SK-N-SH (cell line): ENCODE measurements around the gene MACROD2. TPM values are rescaled to one million over a fixed set of nuclear protein-coding genes. Genes with fewer than 3 reads are reported as not detected.
"Not testable (repeated sequence)": the region's sequence is repeated elsewhere in the genome, so short reads cannot be mapped to it uniquely, and the experiment has no call there.

ENCODE experiments used
- CTCF ChIA-PET: fragments of 300-600, 350-600 bp; formaldehyde crosslinking; extraction: SDS; loops from one replicate; lab custom pipeline; 2021; lab: Yijun Ruan, JAX
- POLR2A ChIA-PET: fragments of 350-600 bp; sonication (Branson Sonifier 250); formaldehyde crosslinking; extraction: SDS; loops from one replicate; lab custom pipeline; 2020; ENCODE audit warnings: antibody characterized with exemption, inconsistent platforms; lab: Yijun Ruan, JAX
- DNase-seq: peaks from one replicate; pipeline ENCODE4 v3.0.0; 2012
- H2AFZ ChIP-seq: fragments of 200-600 bp; sonication (generic); 2 replicates; pipeline ENCODE4 v1.8.1; 2016; ENCODE audit warnings: antibody characterized with exemption, mild to moderate bottlenecking, low read depth
- H3F3A ChIP-seq: fragments of 200-600 bp; sonication (generic); replicated peaks from 2 replicates; pipeline ENCODE3; 2016; ENCODE audit warnings: antibody characterized with exemption, mild to moderate bottlenecking; ENCODE audit not compliant: insufficient read depth
- H3K27ac ChIP-seq, 2 experiments: fragments of 200-500 bp in 1 of 2; fragments of 200-600 bp in 1 of 2; sonication (Bioruptor generic) in 1 of 2; sonication (generic), shearing (Covaris generic) in 1 of 2; 2 replicates each; pipeline versions ENCODE4 v1.5.1 to v1.6.1; 2014 to 2016; ENCODE audit warnings: low read depth in 2 of 2, inconsistent platforms in 1 of 2, low read length in 1 of 2, mild to moderate bottlenecking in 1 of 2, mixed read lengths in 1 of 2
- H3K27me3 ChIP-seq: fragments of 200-600 bp; sonication (generic), shearing (Covaris generic); 2 replicates; pipeline ENCODE4 v1.6.1; 2016; ENCODE audit warnings: mixed run types; ENCODE audit not compliant: insufficient read depth
- H3K36me3 ChIP-seq, 2 experiments: fragments of 200-500 bp in 1 of 2; fragments of 200-600 bp in 1 of 2; sonication (Bioruptor generic) in 1 of 2; sonication (generic) in 1 of 2; replicated peaks in 1 of 2; 2 replicates each; pipeline versions ENCODE3 to v1.5.1; 2014 to 2016; ENCODE audit warnings: low read length in 1 of 2, mild to moderate bottlenecking in 1 of 2; ENCODE audit not compliant: insufficient read depth in 2 of 2, control insufficient read depth in 1 of 2
- H3K4me1 ChIP-seq, 2 experiments: fragments of 200-500 bp in 1 of 2; fragments of 200-600 bp in 1 of 2; sonication (Bioruptor generic) in 1 of 2; sonication (generic), shearing (Covaris generic) in 1 of 2; 2 replicates each; pipeline versions ENCODE4 v1.5.1 to v1.6.1; 2014 to 2016; ENCODE audit warnings: low read depth in 1 of 2, low read length in 1 of 2, mixed run types in 1 of 2; ENCODE audit not compliant: insufficient read depth in 2 of 2, control insufficient read depth in 1 of 2
- H3K4me2 ChIP-seq: fragments of 200-600 bp; sonication (generic), shearing (Covaris generic); 2 replicates; pipeline ENCODE4 v1.6.1; 2017; ENCODE audit warnings: mixed run types
- H3K4me3 ChIP-seq, 2 experiments: fragments of 200-500 bp in 1 of 2; fragments of 200-600 bp in 1 of 2; sonication (Bioruptor generic) in 1 of 2; sonication (generic), shearing (Covaris generic) in 1 of 2; 2 replicates each; pipeline versions ENCODE4 v1.5.1 to v1.8.1; 2014 to 2016; ENCODE audit warnings: low read depth in 2 of 2, inconsistent platforms in 1 of 2, low read length in 1 of 2, mild to moderate bottlenecking in 1 of 2, mixed read lengths in 1 of 2, moderate library complexity in 1 of 2
- H3K79me2 ChIP-seq: fragments of 200-600 bp; sonication (generic); 2 replicates; pipeline ENCODE4 v1.8.1; 2017; ENCODE audit warnings: mild to moderate bottlenecking; ENCODE audit not compliant: insufficient read depth
- H3K9ac ChIP-seq: fragments of 200-600 bp; sonication (generic); 2 replicates; pipeline ENCODE4 v1.6.1; 2017; ENCODE audit warnings: mixed run types
- H3K9me2 ChIP-seq: fragments of 200-600 bp; sonication (generic); 2 replicates; pipeline ENCODE4 v1.6.1; 2017; ENCODE audit warnings: mixed run types
- H3K9me3 ChIP-seq: fragments of 200-600 bp; sonication (generic); 2 replicates; pipeline ENCODE4 v1.6.1; 2017; ENCODE audit warnings: mixed run types, mild to moderate bottlenecking, moderate library complexity
- H4K20me1 ChIP-seq: fragments of 200-600 bp; sonication (generic); 2 replicates; pipeline ENCODE4 v1.6.1; 2017; ENCODE audit warnings: mild to moderate bottlenecking, mixed run types; ENCODE audit not compliant: insufficient read depth
- CHD2 ChIP-seq: fragments of 150-350 bp; IDR thresholded peaks from 2 replicates; pipeline ENCODE4 v1.6.1; 2018; ENCODE audit warnings: low read length; ENCODE audit not compliant: partially characterized antibody
- ELF1 ChIP-seq: IDR thresholded peaks from 2 replicates; pipeline ENCODE4 v1.4.0; 2012
- EZH2phosphoT487 ChIP-seq: fragments of 200-600 bp; sonication (generic); IDR thresholded peaks from 2 replicates; pipeline ENCODE4 v1.6.1; 2017; ENCODE audit warnings: low read depth, mixed run types, mild to moderate bottlenecking, antibody characterized with exemption, moderate library complexity, borderline replicate concordance
- FOXJ3 ChIP-seq: sonication (generic); formaldehyde crosslinking; IDR thresholded peaks from 2 replicates; pipeline ENCODE4 v1.5.1; 2020; ENCODE audit warnings: mild to moderate bottlenecking, missing genetic modification reagents
- GABPA ChIP-seq: IDR thresholded peaks from 2 replicates; pipeline ENCODE4 v1.4.0; 2012; ENCODE audit warnings: low read depth, mild to moderate bottlenecking
- GATA2 ChIP-seq: sonication (generic); formaldehyde crosslinking; IDR thresholded peaks from 2 replicates; pipeline ENCODE4 v1.5.0; 2020; ENCODE audit warnings: mild to moderate bottlenecking, missing genetic modification reagents
- MXI1 ChIP-seq: IDR thresholded peaks from 2 replicates; pipeline ENCODE4 v1.6.1; 2012; ENCODE audit warnings: mild to moderate bottlenecking, low read depth, low read length, improper control_type of control experiment
- RCOR1 ChIP-seq: fragments of 150-350 bp; IDR thresholded peaks from 2 replicates; pipeline ENCODE4 v1.6.1; 2017; ENCODE audit warnings: antibody characterized with exemption, low read length
- RFX5 ChIP-seq: IDR thresholded peaks from 2 replicates; pipeline ENCODE4 v1.6.1; 2012; ENCODE audit warnings: mild to moderate bottlenecking, improper control_type of control experiment, low read length
- RXRA ChIP-seq: IDR thresholded peaks from 2 replicates; pipeline ENCODE4 v1.4.0; 2012; ENCODE audit warnings: low read depth, mild to moderate bottlenecking, borderline replicate concordance
- SIN3A ChIP-seq: IDR thresholded peaks from 2 replicates; pipeline ENCODE4 v1.6.1; 2012; ENCODE audit warnings: low read depth, mild to moderate bottlenecking, low read length, moderate library complexity, borderline replicate concordance
- YY1 ChIP-seq: IDR thresholded peaks from 2 replicates; pipeline ENCODE4 v1.4.0; 2012; ENCODE audit warnings: low read depth, mild to moderate bottlenecking
- WGBS: methylation state at CpG from one replicate; pipeline ENCODE4 v1.1.6; 2017; ENCODE audit warnings: low lambda C conversion rate; 5-methylcytosine and 5-hydroxymethylcytosine counted together
- polyA plus RNA-seq, 3 experiments: library from polyadenylated mRNA; depleted of rRNA; stranded (reverse); fragments of >200 nt; gene quantifications; 2 replicates each; pipeline ENCODE4 v1.2.3, GENCODE V29; 2012
- TF ChIP-seq, protein P1 (sequence below): fragments of 150-350 bp; IDR thresholded peaks from 2 replicates; pipeline ENCODE4 v1.6.1; 2017; ENCODE audit warnings: antibody characterized with exemption, low read length, low read depth, borderline replicate concordance
- TF ChIP-seq, protein P2 (sequence below): IDR thresholded peaks from 2 replicates; pipeline ENCODE4 v1.4.0; 2012; ENCODE audit warnings: low read depth
- TF ChIP-seq, protein P3 (sequence below): IDR thresholded peaks from 2 replicates; pipeline ENCODE4; 2012

Gene MACROD2
- polyA plus RNA-seq, 1 of the 3 experiments (the other 2 are of a cell fraction): 0.33 TPM

DNA sequence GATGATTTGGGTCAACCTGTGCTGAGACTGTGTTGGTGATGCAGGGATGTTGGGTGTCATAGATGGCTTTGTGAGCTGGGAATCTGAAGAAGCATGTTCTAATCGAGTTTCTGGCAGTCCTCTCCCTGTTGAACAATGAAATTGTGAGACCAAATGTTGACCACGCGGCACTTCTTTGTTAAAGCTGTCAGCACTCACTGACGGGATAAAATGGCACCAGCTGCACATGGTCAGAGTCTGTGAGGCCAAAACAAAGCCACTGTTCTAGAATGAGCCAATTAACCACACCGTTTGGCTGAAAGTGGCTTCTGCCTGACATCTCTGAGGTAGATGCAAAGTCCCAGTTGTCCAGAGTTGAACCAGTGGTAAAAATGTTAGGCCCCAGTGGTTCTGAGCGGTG lies 2015.7 kb downstream of the MACROD2 start:
- H4K20me1 ChIP-seq: no peaks in the 10 kb centered on the region
- no peaks in the 10 kb centered on the region for H3K36me3 ChIP-seq
- no peaks in the 10 kb centered on the region for H3K79me2 ChIP-seq
- H3K9ac ChIP-seq: no peak overlapping the region
- WGBS: 37% methylated on average over 6 of the region's 6 CpGs
- no peak overlapping the region for H3K4me3 ChIP-seq
- no peak for DNase-seq
- CTCF ChIA-PET: no interaction called here
- H3K27me3 ChIP-seq: no peaks in the 10 kb centered on the region
- peaks cover 0 to 3% of the 10 kb centered on the region in 2 experiments; a peak in 1 of 4 replicates for H3K4me1 ChIP-seq
- POLR2A ChIA-PET: no interaction called here
- H3K27ac ChIP-seq: no peak overlapping the region
- no peaks in the 10 kb centered on the region for H3K9me3 ChIP-seq
- no peaks in the 10 kb centered on the region for H3K9me2 ChIP-seq
- no peak overlapping the region for H3K4me2 ChIP-seq
- H3F3A ChIP-seq: no peaks in the 10 kb centered on the region
- H2AFZ ChIP-seq: no peak overlapping the region
- TF ChIP-seq GATA2 (CRISPR knock-in tag): no peak
- TF ChIP-seq, protein P1, sequence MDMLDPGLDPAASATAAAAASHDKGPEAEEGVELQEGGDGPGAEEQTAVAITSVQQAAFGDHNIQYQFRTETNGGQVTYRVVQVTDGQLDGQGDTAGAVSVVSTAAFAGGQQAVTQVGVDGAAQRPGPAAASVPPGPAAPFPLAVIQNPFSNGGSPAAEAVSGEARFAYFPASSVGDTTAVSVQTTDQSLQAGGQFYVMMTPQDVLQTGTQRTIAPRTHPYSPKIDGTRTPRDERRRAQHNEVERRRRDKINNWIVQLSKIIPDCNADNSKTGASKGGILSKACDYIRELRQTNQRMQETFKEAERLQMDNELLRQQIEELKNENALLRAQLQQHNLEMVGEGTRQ: no peak
- no peak for TF ChIP-seq YY1
- TF ChIP-seq CHD2: no peak
- TF ChIP-seq, protein P2, sequence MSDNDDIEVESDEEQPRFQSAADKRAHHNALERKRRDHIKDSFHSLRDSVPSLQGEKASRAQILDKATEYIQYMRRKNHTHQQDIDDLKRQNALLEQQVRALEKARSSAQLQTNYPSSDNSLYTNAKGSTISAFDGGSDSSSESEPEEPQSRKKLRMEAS: no peak
- TF ChIP-seq SIN3A: no peak

DNA sequence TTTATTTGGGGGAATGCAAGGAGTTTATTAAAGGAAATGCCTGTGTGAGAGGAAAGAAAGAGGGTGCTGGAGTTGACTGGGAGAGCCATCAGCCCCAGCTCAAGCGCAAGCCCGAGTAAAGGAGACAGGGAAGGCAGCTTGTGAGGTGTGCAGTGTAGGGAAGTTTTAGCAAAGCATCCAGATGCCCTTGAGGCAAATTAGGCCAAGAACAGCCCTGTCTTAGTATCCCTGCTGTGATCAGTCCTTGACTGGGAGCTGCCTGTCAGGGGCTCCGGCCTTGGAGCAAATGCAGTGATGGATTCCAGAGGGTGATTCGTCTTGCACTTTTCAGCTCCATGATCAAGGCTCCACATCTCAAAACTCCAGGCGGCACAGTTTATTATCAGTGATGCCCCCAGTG lies 2016.2 kb downstream of the MACROD2 start:
- Histone ChIP-seq H3K27me3 (no peaks in the 10 kb centered on the region), H3K4me2 (no peak overlapping the region), H3K4me3 (no peak overlapping the region), H3K27ac (no peak overlapping the region), H3K36me3 (no peaks in the 10 kb centered on the region), H3K79me2 (no peaks in the 10 kb centered on the region), H3K4me1 (peaks cover 0 to 3% of the 10 kb centered on the region in 2 experiments; a peak in 1 of 4 replicates), H3K9me2 (no peaks in the 10 kb centered on the region), H3K9me3 (no peaks in the 10 kb centered on the region), H2AFZ (no peak overlapping the region), H4K20me1 (no peaks in the 10 kb centered on the region), H3K9ac (no peak overlapping the region), H3F3A (no peaks in the 10 kb centered on the region)
- TF ChIP-seq, protein P1: no peak
- no peak for TF ChIP-seq RXRA
- no peak for TF ChIP-seq RFX5
- TF ChIP-seq GABPA: no peak
- TF ChIP-seq, protein P3, sequence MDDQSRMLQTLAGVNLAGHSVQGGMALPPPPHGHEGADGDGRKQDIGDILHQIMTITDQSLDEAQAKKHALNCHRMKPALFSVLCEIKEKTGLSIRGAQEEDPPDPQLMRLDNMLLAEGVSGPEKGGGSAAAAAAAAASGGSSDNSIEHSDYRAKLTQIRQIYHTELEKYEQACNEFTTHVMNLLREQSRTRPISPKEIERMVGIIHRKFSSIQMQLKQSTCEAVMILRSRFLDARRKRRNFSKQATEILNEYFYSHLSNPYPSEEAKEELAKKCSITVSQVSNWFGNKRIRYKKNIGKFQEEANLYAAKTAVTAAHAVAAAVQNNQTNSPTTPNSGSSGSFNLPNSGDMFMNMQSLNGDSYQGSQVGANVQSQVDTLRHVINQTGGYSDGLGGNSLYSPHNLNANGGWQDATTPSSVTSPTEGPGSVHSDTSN: no peak
- no peak for TF ChIP-seq EZH2phosphoT487
- TF ChIP-seq RCOR1: no peak
- no peak for TF ChIP-seq ELF1
- no peak for TF ChIP-seq CHD2
- TF ChIP-seq FOXJ3 (CRISPR knock-in tag): no peak
- no peak for TF ChIP-seq MXI1
- 41% methylated on average over 3 of the region's 5 CpGs for WGBS
- ChIA-PET CTCF (no interaction called here), POLR2A (no interaction called here)
- DNase-seq: no peak

DNA sequence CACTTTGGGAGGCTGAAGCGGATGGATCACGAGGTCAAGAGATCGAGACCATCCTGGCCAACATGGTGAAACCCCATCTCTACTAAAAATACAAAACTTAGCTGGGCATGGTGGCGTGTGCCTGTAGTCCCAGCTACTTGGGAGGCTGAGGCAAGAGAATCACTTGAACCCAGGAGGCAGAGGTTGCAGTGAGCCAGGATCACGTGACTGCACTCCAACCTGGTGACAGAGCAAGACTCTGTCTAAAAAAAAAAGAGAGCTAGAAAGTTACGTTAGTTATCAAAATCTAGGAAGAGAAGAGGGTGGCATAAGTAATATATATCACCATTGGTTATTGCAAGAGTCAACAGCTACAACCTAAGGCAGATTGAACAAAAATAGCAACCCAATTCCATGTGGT lies 2017.6 kb downstream of the MACROD2 start:
- CTCF ChIA-PET, H3K27ac ChIP-seq, H3F3A ChIP-seq, H3K4me1 ChIP-seq, POLR2A ChIA-PET, H3K79me2 ChIP-seq, H3K4me2 ChIP-seq, DNase-seq, H3K9me3 ChIP-seq, H3K9me2 ChIP-seq, H4K20me1 ChIP-seq, H3K9ac ChIP-seq, H3K4me3 ChIP-seq, H2AFZ ChIP-seq, H3K27me3 ChIP-seq, H3K36me3 ChIP-seq: not testable (repeated sequence)
- WGBS: 31% methylated on average over 6 of the region's 6 CpGs
